OCI-LY3 (cell line): ENCODE results near the gene USH2A.

Experiments used
- H2AFZ ChIP-seq: fragments of 200-600, 300-600 bp; shearing (Covaris generic); 2 replicates; pipeline ENCODE4 v1.6.0; 2014; ENCODE audit warnings: antibody characterized with exemption, low read depth, low read length
- H3K27ac ChIP-seq: fragments of 200-600, 300-600 bp; sonication (generic); 2 replicates; pipeline ENCODE4 v1.5.1; 2014; ENCODE audit warnings: mild to moderate bottlenecking, low read length, moderate library complexity, mixed read lengths
- H3K27me3 ChIP-seq: fragments of 200-600, 300-600 bp; sonication (generic); 2 replicates; pipeline ENCODE4 v1.6.1; 2014; ENCODE audit warnings: low read depth, low read length, mixed read lengths
- H3K36me3 ChIP-seq: fragments of 200-600, 300-600 bp; sonication (generic); replicated peaks from 2 replicates; pipeline ENCODE3; 2014; ENCODE audit warnings: low read depth, low read length, mixed read lengths
- H3K4me1 ChIP-seq: fragments of 300-600, 200-600 bp; sonication (generic); 2 replicates; pipeline ENCODE4 v1.6.1; 2014; ENCODE audit warnings: low read length, mixed read lengths
- H3K4me2 ChIP-seq: fragments of 200-600, 300-600 bp; sonication (generic); 2 replicates; pipeline ENCODE4 v1.6.1; 2014; ENCODE audit warnings: low read length, mixed read lengths
- H3K4me3 ChIP-seq: fragments of 300-600, 200-600 bp; sonication (generic); 2 replicates; pipeline ENCODE4 v1.5.1; 2014; ENCODE audit warnings: antibody characterized with exemption, mild to moderate bottlenecking, low read length, moderate library complexity
- H3K79me2 ChIP-seq: fragments of 300-600, 200-600 bp; shearing (Covaris generic); 2 replicates; pipeline ENCODE4 v1.6.1; 2014; ENCODE audit warnings: mild to moderate bottlenecking, low read length, mixed read lengths
- H3K9ac ChIP-seq: fragments of 300-600, 200-600 bp; shearing (Covaris generic); 2 replicates; pipeline ENCODE4 v1.6.0; 2014; ENCODE audit warnings: mild to moderate bottlenecking, low read length, moderate library complexity
- H3K9me3 ChIP-seq: fragments of 200-600, 300-600 bp; shearing (Covaris generic); 2 replicates; pipeline ENCODE4 v1.6.1; 2014; ENCODE audit warnings: low read length, mixed read lengths; ENCODE audit not compliant: insufficient read depth
- H4K20me1 ChIP-seq: fragments of 200-600, 300-600 bp; sonication (generic); 2 replicates; pipeline ENCODE4 v1.6.1; 2016; ENCODE audit warnings: low read length, mixed read lengths; ENCODE audit not compliant: insufficient read depth
- EZH2phosphoT487 ChIP-seq: fragments of 200-600 bp; shearing (Covaris generic); IDR thresholded peaks from 2 replicates; pipeline ENCODE4 v1.6.1; 2018; ENCODE audit warnings: antibody characterized with exemption, mixed run types, low read depth
- TF ChIP-seq, protein P1 (sequence below): fragments of 200-600, 300-600 bp; sonication (generic); IDR thresholded peaks from 2 replicates; pipeline ENCODE4 v1.5.1; 2014; ENCODE audit warnings: antibody characterized with exemption, low read length, low read depth

USH2A gene

DNA sequence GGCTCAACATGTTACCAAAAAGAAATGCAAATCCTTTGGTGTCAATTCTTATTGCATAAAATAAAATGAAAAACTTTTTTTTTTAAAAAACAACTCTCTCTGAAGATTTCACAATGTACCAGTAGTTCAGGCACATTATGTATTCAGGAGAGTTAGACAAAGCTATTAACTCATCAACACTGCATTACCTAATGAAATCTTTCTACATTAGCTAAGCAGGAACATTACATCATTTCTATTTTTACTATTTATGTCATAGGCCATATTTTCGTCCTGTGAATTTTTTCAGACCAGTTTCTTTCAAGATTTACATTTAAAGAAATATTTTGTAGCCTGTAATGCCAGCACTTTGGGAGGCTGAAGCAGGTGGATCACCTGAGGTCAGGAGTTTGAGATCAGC is 366.2 kb downstream of the USH2A start:
- TF ChIP-seq, protein P1, sequence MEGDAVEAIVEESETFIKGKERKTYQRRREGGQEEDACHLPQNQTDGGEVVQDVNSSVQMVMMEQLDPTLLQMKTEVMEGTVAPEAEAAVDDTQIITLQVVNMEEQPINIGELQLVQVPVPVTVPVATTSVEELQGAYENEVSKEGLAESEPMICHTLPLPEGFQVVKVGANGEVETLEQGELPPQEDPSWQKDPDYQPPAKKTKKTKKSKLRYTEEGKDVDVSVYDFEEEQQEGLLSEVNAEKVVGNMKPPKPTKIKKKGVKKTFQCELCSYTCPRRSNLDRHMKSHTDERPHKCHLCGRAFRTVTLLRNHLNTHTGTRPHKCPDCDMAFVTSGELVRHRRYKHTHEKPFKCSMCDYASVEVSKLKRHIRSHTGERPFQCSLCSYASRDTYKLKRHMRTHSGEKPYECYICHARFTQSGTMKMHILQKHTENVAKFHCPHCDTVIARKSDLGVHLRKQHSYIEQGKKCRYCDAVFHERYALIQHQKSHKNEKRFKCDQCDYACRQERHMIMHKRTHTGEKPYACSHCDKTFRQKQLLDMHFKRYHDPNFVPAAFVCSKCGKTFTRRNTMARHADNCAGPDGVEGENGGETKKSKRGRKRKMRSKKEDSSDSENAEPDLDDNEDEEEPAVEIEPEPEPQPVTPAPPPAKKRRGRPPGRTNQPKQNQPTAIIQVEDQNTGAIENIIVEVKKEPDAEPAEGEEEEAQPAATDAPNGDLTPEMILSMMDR = no peak
- no peak for TF ChIP-seq EZH2phosphoT487
- no peaks in the 10 kb centered on the region for H3K9me3 ChIP-seq
- H3K79me2 ChIP-seq = no peaks in the 10 kb centered on the region
- no peaks in the 10 kb centered on the region for H3K27me3 ChIP-seq
- no peak overlapping the region for H2AFZ ChIP-seq
- no peak overlapping the region for H3K9ac ChIP-seq
- H3K4me2 ChIP-seq = no peak overlapping the region
- H3K4me3 ChIP-seq = no peak overlapping the region
- H3K36me3 ChIP-seq = no peaks in the 10 kb centered on the region
- no peaks in the 10 kb centered on the region for H3K4me1 ChIP-seq
- no peaks in the 10 kb centered on the region for H4K20me1 ChIP-seq
- H3K27ac ChIP-seq = no peak overlapping the region

DNA sequence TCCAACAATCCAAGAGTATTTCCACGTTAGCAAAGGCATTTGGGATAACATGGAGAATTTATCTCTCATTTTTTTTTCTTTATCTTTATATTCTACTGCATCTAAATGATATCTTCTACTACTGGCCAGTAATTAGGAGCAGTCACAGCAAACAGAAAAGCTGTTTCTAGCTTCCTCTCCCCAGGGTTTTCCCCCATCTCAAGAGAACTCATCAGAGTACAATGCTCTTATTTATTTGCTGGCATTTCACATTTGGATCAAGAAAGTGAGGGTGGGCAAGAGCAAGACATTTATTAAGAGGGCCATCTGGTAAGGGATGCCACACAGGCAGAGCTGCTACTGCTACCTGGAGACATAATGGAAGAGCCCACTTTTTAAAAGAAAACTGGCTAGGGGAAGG is 368.2 kb downstream of the USH2A start:
- no peaks in the 10 kb centered on the region for H3K9me3 ChIP-seq
- TF ChIP-seq, protein P1 = no peak
- TF ChIP-seq EZH2phosphoT487 = no peak

DNA sequence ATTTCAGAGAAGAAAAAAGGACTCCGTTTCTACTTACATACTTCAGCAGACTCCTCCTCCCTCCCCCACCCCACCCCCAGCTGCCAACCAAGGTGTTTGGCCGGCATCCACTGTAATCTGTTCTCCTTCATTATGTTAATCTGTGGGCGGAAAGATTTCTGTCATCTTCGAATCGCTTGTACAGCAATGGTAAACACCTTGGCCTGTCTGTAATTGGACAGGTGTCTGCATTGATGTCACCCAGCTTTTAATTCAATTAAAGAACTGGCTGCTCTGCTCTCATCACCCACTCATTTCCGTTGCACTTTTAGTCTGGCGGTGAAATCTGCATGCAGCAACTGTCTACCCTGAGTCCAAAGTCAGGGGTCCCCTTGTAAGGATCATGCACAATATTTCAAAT is 368.6 kb downstream of the USH2A start:
- Histone ChIP-seq H3K79me2 (no peaks in the 10 kb centered on the region), H4K20me1 (no peaks in the 10 kb centered on the region), H3K9me3 (no peaks in the 10 kb centered on the region), H3K4me3 (no peak overlapping the region), H3K4me2 (no peak overlapping the region; the same call in 1 of the 2 replicates), H3K36me3 (no peaks in the 10 kb centered on the region), H2AFZ (no peak overlapping the region), H3K9ac (no peak overlapping the region), H3K27me3 (no peaks in the 10 kb centered on the region), H3K4me1 (no peaks in the 10 kb centered on the region), H3K27ac (no peak overlapping the region)
- TF ChIP-seq EZH2phosphoT487 = no peak
- TF ChIP-seq, protein P1 = no peak

More for the DNA sequence above, 368.2 kb downstream of the USH2A start:
- H4K20me1 ChIP-seq = no peaks in the 10 kb centered on the region
- no peaks in the 10 kb centered on the region for H3K4me1 ChIP-seq
- H3K9ac ChIP-seq = no peak overlapping the region
- no peak overlapping the region for H3K27ac ChIP-seq
- no peak overlapping the region for H3K4me3 ChIP-seq
- H3K79me2 ChIP-seq = no peaks in the 10 kb centered on the region
- H2AFZ ChIP-seq = no peak overlapping the region
- H3K36me3 ChIP-seq = no peaks in the 10 kb centered on the region
- H3K27me3 ChIP-seq = no peaks in the 10 kb centered on the region
- H3K4me2 ChIP-seq = no peak overlapping the region

DNA sequence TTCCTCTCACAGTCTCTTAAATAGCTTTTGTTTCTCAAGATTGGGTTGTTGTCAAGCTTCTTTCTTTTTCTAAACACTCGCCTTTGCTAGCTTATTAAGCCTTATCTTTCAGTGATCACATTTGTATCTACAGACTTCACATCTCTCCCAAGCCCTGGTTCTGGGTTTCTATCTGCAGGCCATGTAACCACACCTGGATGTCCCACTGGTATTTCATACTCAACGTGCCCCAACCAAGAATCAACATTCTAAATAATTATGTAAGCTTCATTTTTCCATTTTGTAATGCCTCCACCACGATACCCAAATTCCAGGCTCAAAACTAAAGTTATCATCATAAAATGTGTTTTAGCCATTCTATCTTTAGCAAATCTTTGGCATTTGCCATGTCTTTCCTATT is 372.2 kb downstream of the USH2A start:
- Histone ChIP-seq H3K9ac (no peak overlapping the region), H3K27me3 (no peaks in the 10 kb centered on the region), H3K27ac (no peak overlapping the region), H3K4me2 (no peak overlapping the region), H3K4me1 (no peaks in the 10 kb centered on the region), H3K79me2 (no peaks in the 10 kb centered on the region), H3K9me3 (no peaks in the 10 kb centered on the region), H4K20me1 (no peaks in the 10 kb centered on the region), H2AFZ (no peak overlapping the region), H3K36me3 (no peaks in the 10 kb centered on the region), H3K4me3 (no peak overlapping the region)
- TF ChIP-seq, protein P1 = no peak
- TF ChIP-seq EZH2phosphoT487 = no peak
